Measurements from ENCODE around the gene RXFP1.

The RXFP1 gene

GRCh38 chr4:158544141-158544540, 22.5 kb downstream of the RXFP1 start:
- H3K27me3 ChIP-seq (ENCODE audit: insufficient read depth, low read length) = no peaks in the 10 kb centered on the region
- H3K9me3 ChIP-seq (ENCODE audit: insufficient read depth, low read depth, low read length) = no peaks in the 10 kb centered on the region
- no peaks in the 10 kb centered on the region for H3K36me3 ChIP-seq (ENCODE audit: insufficient read depth, low read depth, low read length)
- H3K4me3 ChIP-seq (ENCODE audit: low read length) = no peak overlapping the region
- peaks cover 6% of the 10 kb centered on the region for H3K4me1 ChIP-seq (ENCODE audit: insufficient read depth, low read length)
- H3K9ac ChIP-seq (ENCODE audit: low read depth, low read length) = no peak overlapping the region
- H3K27ac ChIP-seq (ENCODE audit: low read length) = no peak overlapping the region

- Histone ChIP-seq H3K4me3 (ENCODE audit: low read length) (no peak overlapping the region), H3K9me3 (ENCODE audit: insufficient read depth, low read depth, low read length) (peaks cover 8% of the 10 kb centered on the region; the same call in 1 of the 2 replicates), H3K4me1 (ENCODE audit: insufficient read depth, low read length) (0 out of 2 replicates have a peak, but pooled peaks cover 3% of the 10 kb centered on the region), H3K36me3 (ENCODE audit: insufficient read depth, low read depth, low read length) (no peaks in the 10 kb centered on the region), H3K27ac (ENCODE audit: low read length) (no peak overlapping the region), H3K27me3 (ENCODE audit: insufficient read depth, low read length) (no peaks in the 10 kb centered on the region), H3K9ac (ENCODE audit: low read depth, low read length) (no peak overlapping the region)
These were observed 31.7 kb downstream of the RXFP1 start for GRCh38 chr4:158553364-158553763.

DNA sequence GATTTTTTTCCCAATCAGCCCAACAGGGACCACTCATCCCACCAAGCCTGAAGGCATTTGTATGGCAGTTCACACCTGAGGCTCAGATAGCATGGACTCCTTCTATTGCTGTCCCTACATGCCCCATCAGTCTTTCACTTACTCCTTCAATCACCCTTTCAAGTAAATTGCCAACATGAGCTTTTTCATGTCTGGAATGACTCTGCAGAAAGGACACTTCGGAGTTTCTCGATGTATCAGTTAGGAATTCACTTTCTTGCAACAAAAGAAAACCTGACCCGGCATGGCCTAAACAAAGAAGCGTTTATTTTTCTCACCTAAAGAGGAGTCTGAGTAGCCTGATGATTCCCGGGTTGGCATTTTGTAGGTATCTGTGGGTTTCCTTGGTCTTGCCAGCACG, 38.6 kb downstream of the RXFP1 start:
- H3K4me1 ChIP-seq (ENCODE audit: insufficient read depth, low read length) = 0 out of 2 replicates have a peak, but pooled peaks cover 3% of the 10 kb centered on the region
- H3K27ac ChIP-seq (ENCODE audit: low read length) = no peak overlapping the region
- H3K4me3 ChIP-seq (ENCODE audit: low read length) = no peak overlapping the region
- no peaks in the 10 kb centered on the region for H3K27me3 ChIP-seq (ENCODE audit: insufficient read depth, low read length)
- no peaks in the 10 kb centered on the region for H3K36me3 ChIP-seq (ENCODE audit: insufficient read depth, low read depth, low read length)
- H3K9ac ChIP-seq (ENCODE audit: low read depth, low read length) = no peak overlapping the region
- H3K9me3 ChIP-seq (ENCODE audit: insufficient read depth, low read depth, low read length) = no peaks in the 10 kb centered on the region

DNA sequence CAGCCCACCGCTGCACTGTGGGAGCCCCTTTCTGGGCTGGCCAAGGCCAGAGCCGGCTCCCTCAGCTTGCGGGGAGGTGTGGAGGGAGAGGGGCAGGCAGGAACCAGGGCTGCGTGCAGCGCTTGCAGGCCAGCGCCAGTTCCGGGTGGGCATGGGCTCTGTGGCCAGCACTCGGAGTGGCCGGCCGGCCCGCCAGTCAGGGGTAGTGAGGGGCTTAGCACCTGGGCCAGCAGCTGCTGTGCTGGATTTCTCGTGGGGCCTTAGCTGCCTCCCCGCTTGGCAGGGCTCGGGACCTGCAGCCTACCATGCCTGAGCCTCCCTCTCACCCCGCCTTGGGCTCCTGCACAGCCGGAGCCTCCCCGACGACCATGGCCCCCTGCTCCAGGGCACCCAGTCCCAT, 45.2 kb downstream of the RXFP1 start:
- no peak overlapping the region for H3K9ac ChIP-seq (ENCODE audit: low read depth, low read length)
- no peaks in the 10 kb centered on the region for H3K27me3 ChIP-seq (ENCODE audit: insufficient read depth, low read length)
- H3K9me3 ChIP-seq (ENCODE audit: insufficient read depth, low read depth, low read length) = no peaks in the 10 kb centered on the region
- no peak overlapping the region for H3K27ac ChIP-seq (ENCODE audit: low read length)
- H3K4me1 ChIP-seq (ENCODE audit: insufficient read depth, low read length) = no peaks in the 10 kb centered on the region
- no peak overlapping the region for H3K4me3 ChIP-seq (ENCODE audit: low read length)
- no peaks in the 10 kb centered on the region for H3K36me3 ChIP-seq (ENCODE audit: insufficient read depth, low read depth, low read length)

- Histone ChIP-seq H3K27ac (ENCODE audit: low read length) (no peak overlapping the region), H3K36me3 (ENCODE audit: insufficient read depth, low read depth, low read length) (no peaks in the 10 kb centered on the region), H3K9ac (ENCODE audit: low read depth, low read length) (no peak overlapping the region), H3K4me1 (ENCODE audit: insufficient read depth, low read length) (peaks cover 14% of the 10 kb centered on the region), H3K9me3 (ENCODE audit: insufficient read depth, low read depth, low read length) (no peaks in the 10 kb centered on the region), H3K27me3 (ENCODE audit: insufficient read depth, low read length) (no peaks in the 10 kb centered on the region), H3K4me3 (ENCODE audit: low read length) (peak overlapping the region; percentile 49; the same call in 1 of the 2 replicates)
These were observed 50.1 kb downstream of the RXFP1 start for GRCh38 chr4:158571736-158572135.

DNA sequence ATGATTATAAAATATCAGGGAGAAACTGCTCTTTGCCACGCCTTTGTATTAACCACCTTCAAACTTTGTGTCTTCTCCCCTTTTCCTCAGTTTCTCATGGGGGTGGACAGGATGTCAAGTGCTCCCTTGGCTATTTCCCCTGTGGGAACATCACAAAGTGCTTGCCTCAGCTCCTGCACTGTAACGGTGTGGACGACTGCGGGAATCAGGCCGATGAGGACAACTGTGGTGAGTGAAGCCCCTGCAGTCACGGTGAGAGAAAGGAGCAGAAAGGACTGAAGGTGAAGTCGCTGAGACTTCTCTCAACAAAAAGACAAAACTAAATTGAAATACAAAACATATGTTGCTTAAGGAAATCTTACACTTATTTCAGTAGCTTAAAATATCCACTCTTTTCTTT, 50.9 kb downstream of the RXFP1 start:
- no peaks in the 10 kb centered on the region for H3K36me3 ChIP-seq (ENCODE audit: insufficient read depth, low read depth, low read length)
- peak overlapping the region; percentile 49; the same call in 1 of the 2 replicates for H3K4me3 ChIP-seq (ENCODE audit: low read length)
- H3K27me3 ChIP-seq (ENCODE audit: insufficient read depth, low read length) = no peaks in the 10 kb centered on the region
- H3K9me3 ChIP-seq (ENCODE audit: insufficient read depth, low read depth, low read length) = no peaks in the 10 kb centered on the region
- peaks cover 14% of the 10 kb centered on the region for H3K4me1 ChIP-seq (ENCODE audit: insufficient read depth, low read length)
- H3K9ac ChIP-seq (ENCODE audit: low read depth, low read length) = peak overlapping the region; percentile 30; the same call in 1 of the 2 replicates
- H3K27ac ChIP-seq (ENCODE audit: low read length) = peak overlapping the region; percentile 34

- H3K4me3 ChIP-seq (ENCODE audit: low read length) = no peak overlapping the region
- no peaks in the 10 kb centered on the region for H3K9me3 ChIP-seq (ENCODE audit: insufficient read depth, low read depth, low read length)
- H3K27ac ChIP-seq (ENCODE audit: low read length) = no peak overlapping the region
- no peaks in the 10 kb centered on the region for H3K36me3 ChIP-seq (ENCODE audit: insufficient read depth, low read depth, low read length)
- H3K4me1 ChIP-seq (ENCODE audit: insufficient read depth, low read length) = peaks cover 10% of the 10 kb centered on the region; the same call in 1 of the 2 replicates
- H3K9ac ChIP-seq (ENCODE audit: low read depth, low read length) = no peak overlapping the region
- no peaks in the 10 kb centered on the region; the same call in 1 of the 2 replicates for H3K27me3 ChIP-seq (ENCODE audit: insufficient read depth, low read length)
These were observed 56.8 kb downstream of the RXFP1 start for GRCh38 chr4:158578476-158578875.

DNA sequence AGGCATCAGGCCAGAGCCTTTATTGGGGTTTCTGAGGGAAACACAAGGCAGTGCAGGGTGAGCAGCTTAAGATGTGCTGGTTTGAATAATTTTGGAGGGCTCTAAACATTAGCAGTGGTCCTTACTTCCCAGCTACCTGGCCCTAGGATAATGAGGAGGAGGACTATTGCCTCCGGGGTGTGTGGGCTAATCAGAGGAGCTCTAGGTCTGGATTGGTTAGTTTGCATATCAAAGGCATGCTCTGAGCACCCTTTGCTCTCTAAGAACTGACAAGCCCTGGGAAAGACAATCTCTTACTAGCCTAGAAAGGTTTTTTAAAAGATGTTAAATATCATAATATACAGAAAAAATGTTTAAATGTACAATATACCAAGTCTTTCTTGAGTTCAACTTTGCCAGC, 58.4 kb downstream of the RXFP1 start:
- H3K9me3 ChIP-seq (ENCODE audit: insufficient read depth, low read depth, low read length) = no peaks in the 10 kb centered on the region
- peaks cover 4% of the 10 kb centered on the region; the same call in 1 of the 2 replicates for H3K4me1 ChIP-seq (ENCODE audit: insufficient read depth, low read length)
- H3K9ac ChIP-seq (ENCODE audit: low read depth, low read length) = no peak overlapping the region
- H3K36me3 ChIP-seq (ENCODE audit: insufficient read depth, low read depth, low read length) = no peaks in the 10 kb centered on the region
- H3K27me3 ChIP-seq (ENCODE audit: insufficient read depth, low read length) = no peaks in the 10 kb centered on the region; the same call in 1 of the 2 replicates
- H3K27ac ChIP-seq (ENCODE audit: low read length) = no peak overlapping the region
- H3K4me3 ChIP-seq (ENCODE audit: low read length) = no peak overlapping the region

DNA sequence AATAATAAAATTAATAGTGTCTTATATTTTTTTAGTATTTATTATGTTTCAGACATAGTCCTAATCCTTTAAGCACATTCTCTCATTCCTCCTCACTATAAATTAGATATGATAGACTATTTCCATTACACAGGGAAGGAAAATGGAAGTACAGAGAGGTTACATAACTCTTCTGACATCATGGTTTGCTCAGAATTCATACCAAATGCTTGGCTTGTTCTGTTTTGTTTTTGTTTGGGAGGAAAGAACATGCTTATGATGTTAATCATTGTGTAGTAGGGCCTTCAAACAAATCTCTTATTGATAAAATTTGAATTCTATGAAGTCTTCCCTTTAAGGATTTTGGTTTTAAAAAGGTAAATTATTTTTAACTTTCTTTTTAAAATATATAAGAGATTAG, 59.5 kb downstream of the RXFP1 start:
- H3K4me1 ChIP-seq (ENCODE audit: insufficient read depth, low read length) = peaks cover 4% of the 10 kb centered on the region; the same call in 1 of the 2 replicates
- H3K36me3 ChIP-seq (ENCODE audit: insufficient read depth, low read depth, low read length) = no peaks in the 10 kb centered on the region
- no peaks in the 10 kb centered on the region for H3K9me3 ChIP-seq (ENCODE audit: insufficient read depth, low read depth, low read length)
- no peaks in the 10 kb centered on the region; the same call in 1 of the 2 replicates for H3K27me3 ChIP-seq (ENCODE audit: insufficient read depth, low read length)
- H3K27ac ChIP-seq (ENCODE audit: low read length) = no peak overlapping the region
- H3K4me3 ChIP-seq (ENCODE audit: low read length) = no peak overlapping the region
- H3K9ac ChIP-seq (ENCODE audit: low read depth, low read length) = no peak overlapping the region

DNA sequence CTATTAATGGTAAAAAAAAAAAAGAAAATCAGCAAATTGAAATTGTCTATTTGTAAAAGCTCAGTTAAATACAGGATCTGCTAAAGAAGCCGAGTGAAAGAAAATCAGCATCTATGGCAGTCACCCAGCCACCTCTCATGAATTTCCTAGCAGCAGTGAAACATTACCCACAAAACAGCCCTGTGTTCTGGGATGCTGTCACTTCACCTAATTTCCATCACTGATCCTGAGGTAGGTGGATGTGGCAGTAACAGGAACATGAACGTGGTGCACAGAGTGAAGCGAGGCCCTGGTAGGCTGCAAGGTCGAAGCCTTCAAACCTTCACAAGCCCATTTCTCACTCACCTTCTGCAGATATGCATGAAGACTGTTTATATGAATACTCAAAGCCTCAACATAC, 65.2 kb downstream of the RXFP1 start:
- Histone ChIP-seq H3K27me3 (ENCODE audit: insufficient read depth, low read length) (no peaks in the 10 kb centered on the region; the same call in 1 of the 2 replicates), H3K4me3 (ENCODE audit: low read length) (no peak overlapping the region), H3K27ac (ENCODE audit: low read length) (no peak overlapping the region), H3K9ac (ENCODE audit: low read depth, low read length) (no peak overlapping the region), H3K4me1 (ENCODE audit: insufficient read depth, low read length) (no peaks in the 10 kb centered on the region), H3K36me3 (ENCODE audit: insufficient read depth, low read depth, low read length) (no peaks in the 10 kb centered on the region), H3K9me3 (ENCODE audit: insufficient read depth, low read depth, low read length) (no peaks in the 10 kb centered on the region)

GRCh38 chr4:158588285-158588684, 66.6 kb downstream of the RXFP1 start:
- no peak overlapping the region for H3K4me3 ChIP-seq (ENCODE audit: low read length)
- no peaks in the 10 kb centered on the region for H3K36me3 ChIP-seq (ENCODE audit: insufficient read depth, low read depth, low read length)
- no peaks in the 10 kb centered on the region for H3K9me3 ChIP-seq (ENCODE audit: insufficient read depth, low read depth, low read length)
- no peaks in the 10 kb centered on the region for H3K4me1 ChIP-seq (ENCODE audit: insufficient read depth, low read length)
- no peaks in the 10 kb centered on the region for H3K27me3 ChIP-seq (ENCODE audit: insufficient read depth, low read length)
- H3K9ac ChIP-seq (ENCODE audit: low read depth, low read length) = no peak overlapping the region
- no peak overlapping the region for H3K27ac ChIP-seq (ENCODE audit: low read length)

- no peaks in the 10 kb centered on the region for H3K36me3 ChIP-seq (ENCODE audit: insufficient read depth, low read depth, low read length)
- no peak overlapping the region for H3K4me3 ChIP-seq (ENCODE audit: low read length)
- no peak overlapping the region for H3K27ac ChIP-seq (ENCODE audit: low read length)
- no peak overlapping the region for H3K9ac ChIP-seq (ENCODE audit: low read depth, low read length)
- no peaks in the 10 kb centered on the region for H3K9me3 ChIP-seq (ENCODE audit: insufficient read depth, low read depth, low read length)
- H3K27me3 ChIP-seq (ENCODE audit: insufficient read depth, low read length) = no peaks in the 10 kb centered on the region
- no peaks in the 10 kb centered on the region for H3K4me1 ChIP-seq (ENCODE audit: insufficient read depth, low read length)
These were observed 67.1 kb downstream of the RXFP1 start for GRCh38 chr4:158588777-158589176.
